Activated gamma-delta T cell (primary cell): ENCODE results near the gene SDK1.

Experiments
- DNase-seq: peaks from one replicate; lab custom pipeline; 2025; lab: John Stamatoyannopoulos, UW

SDK1 gene

GRCh38 chr7:4175346-4175973, 874.4 kb downstream of the SDK1 start:
- no peak for DNase-seq

- no peak for DNase-seq
Measured at GRCh38 chr7:4177001-4177400, 875.9 kb downstream of the SDK1 start.

GRCh38 chr7:4178416-4178815, 877.4 kb downstream of the SDK1 start:
- DNase-seq, result no peak

GRCh38 chr7:4178916-4179687, 878.0 kb downstream of the SDK1 start:
- no peak for DNase-seq

GRCh38 chr7:4179688-4180380, 878.8 kb downstream of the SDK1 start:
- DNase-seq, result no peak

GRCh38 chr7:4181446-4181845, 880.4 kb downstream of the SDK1 start:
- DNase-seq, result no peak

GRCh38 chr7:4182605-4183300, 881.7 kb downstream of the SDK1 start:
- no peak for DNase-seq

- no peak for DNase-seq
Measured at GRCh38 chr7:4184653-4185052, 883.6 kb downstream of the SDK1 start.

GRCh38 chr7:4185136-4185535, 884.1 kb downstream of the SDK1 start:
- DNase-seq, result no peak

GRCh38 chr7:4185721-4186512, 884.9 kb downstream of the SDK1 start:
- DNase-seq, result no peak

GRCh38 chr7:4186513-4186780, 885.4 kb downstream of the SDK1 start:
- no peak for DNase-seq

GRCh38 chr7:4188651-4189050, 887.6 kb downstream of the SDK1 start:
- DNase-seq, result no peak

GRCh38 chr7:4189131-4189570, 888.1 kb downstream of the SDK1 start:
- DNase-seq, result no peak

- no peak for DNase-seq
Measured at GRCh38 chr7:4190010-4190981, 889.2 kb downstream of the SDK1 start.

- no peak for DNase-seq
Measured at GRCh38 chr7:4191046-4191445, 890.0 kb downstream of the SDK1 start.

GRCh38 chr7:4191525-4191924, 890.5 kb downstream of the SDK1 start:
- no peak for DNase-seq

GRCh38 chr7:4195660-4196059, 894.6 kb downstream of the SDK1 start:
- no peak for DNase-seq

- no peak for DNase-seq
Measured at GRCh38 chr7:4196121-4196819, 895.2 kb downstream of the SDK1 start.

GRCh38 chr7:4198301-4198700, 897.2 kb downstream of the SDK1 start:
- no peak for DNase-seq

GRCh38 chr7:4200546-4201094, 899.6 kb downstream of the SDK1 start:
- no peak for DNase-seq
